SK-N-SH (cell line): ENCODE results near the gene FOCAD.

Experiments
- CHD2 ChIP-seq: fragments of 150-350 bp; IDR thresholded peaks from 2 replicates; pipeline ENCODE4 v1.6.1; 2018; ENCODE audit warnings: low read length; ENCODE audit not compliant: partially characterized antibody
- CTCF ChIP-seq: fragments of 200-600 bp; sonication (generic); IDR thresholded peaks from 2 replicates; pipeline ENCODE4 v1.6.1; 2017; ENCODE audit warnings: antibody characterized with exemption, mild to moderate bottlenecking, moderate library complexity
- ELF1 ChIP-seq: IDR thresholded peaks from 2 replicates; pipeline ENCODE4 v1.4.0; 2012
- EP300 ChIP-seq, 2 experiments: IDR thresholded peaks; 2 replicates each; pipeline versions ENCODE4 v1.4.0 to v1.6.1; 2012; ENCODE audit warnings: borderline replicate concordance in 1 of 2, low read depth in 1 of 2, low read length in 1 of 2
- GABPA ChIP-seq: IDR thresholded peaks from 2 replicates; pipeline ENCODE4 v1.4.0; 2012; ENCODE audit warnings: low read depth, mild to moderate bottlenecking
- MEF2A ChIP-seq: IDR thresholded peaks from 2 replicates; pipeline ENCODE4 v1.4.0; 2012; ENCODE audit warnings: low read depth, borderline replicate concordance
- PBX3 ChIP-seq: IDR thresholded peaks from 2 replicates; pipeline ENCODE4; 2012
- RAD21 ChIP-seq: IDR thresholded peaks from 2 replicates; pipeline ENCODE4 v1.6.1; 2012; ENCODE audit warnings: mild to moderate bottlenecking, low read length
- REST ChIP-seq: IDR thresholded peaks from 2 replicates; pipeline ENCODE4 v1.6.1; 2012; ENCODE audit warnings: mild to moderate bottlenecking, low read depth, low read length, moderate library complexity
- RFX5 ChIP-seq: IDR thresholded peaks from 2 replicates; pipeline ENCODE4 v1.6.1; 2012; ENCODE audit warnings: mild to moderate bottlenecking, improper control_type of control experiment, low read length
- TCF12 ChIP-seq: IDR thresholded peaks from 2 replicates; pipeline ENCODE4 v1.4.0; 2012
- USF1 ChIP-seq: IDR thresholded peaks from 2 replicates; pipeline ENCODE4 v1.4.0; 2012; ENCODE audit warnings: low read depth, borderline replicate concordance

GRCh38 chr9:20671635-20672034, 12.4 kb upstream of the FOCAD start:
- TF ChIP-seq CTCF (no peak), REST (no peak), PBX3 (no peak), GABPA (no peak), TCF12 (no peak), CHD2 (no peak), MEF2A (no peak), ELF1 (no peak), USF1 (no peak), RAD21 (no peak), EP300 (IDR thresholded peaks at IDR 0.05; ENCODE audit: borderline replicate concordance in 1 of 2, low read depth in 1 of 2, low read length in 1 of 2) (no peak), RFX5 (no peak)
